NCI-H1930 (cell line): ENCODE measurements around the gene FRAS1.

Experiments
- DNase-seq, 2 experiments: peaks; one replicate each; lab custom pipeline; 2025; lab: John Stamatoyannopoulos, UW

The FRAS1 gene

GRCh38 chr4:78585633-78586032 lies 528.5 kb downstream of the FRAS1 start:
- DNase-seq: no peak

GRCh38 chr4:78588894-78589545 lies 531.9 kb downstream of the FRAS1 start:
- no peak for DNase-seq

DNA sequence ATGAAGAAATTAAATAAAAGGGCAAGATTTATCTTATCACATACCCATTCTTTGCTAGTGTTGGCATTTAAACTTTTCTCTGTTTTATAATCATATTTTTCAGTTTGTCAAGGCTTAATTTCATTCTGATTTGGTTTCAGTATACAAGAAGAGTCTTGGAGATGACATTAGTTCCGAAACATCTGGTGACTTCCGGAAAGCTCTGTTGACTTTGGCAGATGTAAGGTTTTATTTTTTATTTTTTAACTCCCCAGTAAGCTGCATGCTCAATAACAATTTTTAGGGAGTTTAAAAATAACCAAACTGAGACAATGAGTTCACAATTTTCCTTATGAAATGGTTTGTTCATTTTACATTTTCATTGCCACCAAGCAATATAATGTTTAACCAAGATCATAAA lies 534.3 kb downstream of the FRAS1 start:
- DNase-seq: no peak

DNA sequence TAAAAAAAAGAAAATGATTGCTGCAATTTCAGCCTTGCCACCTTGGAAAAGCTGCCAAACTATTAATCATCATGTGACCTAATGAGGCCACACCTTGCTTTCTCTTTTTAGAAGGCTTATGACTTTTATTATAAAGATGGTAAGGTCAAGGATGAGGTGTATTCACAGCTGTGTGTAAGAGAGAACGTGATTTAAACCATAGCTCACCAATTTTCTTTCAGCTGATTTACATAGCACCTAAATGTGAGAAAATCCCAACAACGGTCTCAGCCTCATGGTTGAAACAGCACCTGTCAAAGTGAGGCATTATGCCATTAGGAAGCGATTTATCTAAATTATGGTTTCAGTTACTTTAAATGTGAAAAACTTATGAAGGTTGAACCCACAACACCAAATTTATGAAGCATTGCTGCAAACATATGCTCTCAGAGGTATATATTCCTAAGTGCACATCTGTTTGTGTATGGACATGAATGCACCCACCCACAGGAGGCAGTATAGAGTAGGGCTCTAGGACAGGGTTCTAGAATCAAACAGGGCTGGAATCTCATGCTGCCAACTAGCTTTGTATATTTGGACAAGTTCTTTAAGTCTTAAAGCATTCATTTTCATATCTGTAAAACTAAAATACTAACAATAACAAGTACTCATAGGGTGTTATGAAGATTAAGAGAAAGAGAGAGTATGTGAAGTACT lies 535.1 kb downstream of the FRAS1 start:
- no peak for DNase-seq
